Measurements from ENCODE around the gene GGT6. TPM values are rescaled to one million over a fixed set of nuclear protein-coding genes. Genes with fewer than 3 reads are reported as not detected.

The GGT6 gene
- polyA plus RNA-seq, 1 donor, result 6.3 TPM

DNA sequence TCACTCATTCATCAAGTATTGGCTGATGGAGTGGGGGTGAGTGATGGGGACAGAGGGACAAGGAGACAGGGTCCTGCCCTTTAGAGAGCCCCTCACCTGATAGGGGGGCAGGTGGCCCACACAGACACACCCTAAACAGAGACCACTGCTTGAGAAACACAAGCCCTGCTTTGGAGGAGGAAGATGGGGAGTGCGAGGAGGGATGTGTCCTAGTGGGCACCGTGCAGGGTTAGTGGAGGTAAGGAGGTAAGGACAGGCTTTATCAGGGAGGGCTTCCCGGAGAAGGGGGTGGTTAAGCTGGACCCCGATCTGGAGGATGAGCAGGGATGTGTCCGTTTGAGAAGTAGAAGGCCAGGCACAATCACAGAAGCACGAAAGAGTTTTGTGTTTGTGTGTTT lies 15.8 kb upstream of the GGT6 start:
- DNase-seq, result no peak

DNA sequence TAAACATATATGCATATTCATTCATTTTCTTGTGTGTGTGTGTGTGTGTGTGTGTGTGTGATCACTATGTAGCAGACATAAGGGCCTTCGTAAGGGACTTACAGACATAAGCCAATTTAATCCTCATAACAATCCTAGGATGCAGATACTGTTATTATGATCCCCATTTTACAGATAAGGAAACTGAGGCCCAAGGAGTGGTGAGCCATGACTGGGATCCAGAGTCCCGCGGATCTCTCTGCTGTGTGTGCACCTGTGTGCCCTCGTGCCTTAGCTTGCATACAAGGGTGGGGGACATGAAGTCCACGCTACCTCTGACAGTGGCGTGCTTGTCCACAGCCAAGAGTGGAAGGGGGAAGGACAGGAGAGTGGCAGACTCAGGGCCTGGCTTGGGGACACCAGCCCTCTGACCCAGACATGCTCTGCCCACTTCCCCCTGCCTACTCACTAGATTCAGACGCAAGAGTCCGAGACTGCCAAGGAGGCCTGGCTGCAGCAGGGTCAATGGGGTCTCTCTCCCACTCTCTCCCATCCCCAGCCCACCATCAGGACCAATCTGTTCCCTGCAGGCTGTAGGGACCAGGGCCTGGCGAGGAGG lies 14.2 kb upstream of the GGT6 start:
- no peak for DNase-seq

DNA sequence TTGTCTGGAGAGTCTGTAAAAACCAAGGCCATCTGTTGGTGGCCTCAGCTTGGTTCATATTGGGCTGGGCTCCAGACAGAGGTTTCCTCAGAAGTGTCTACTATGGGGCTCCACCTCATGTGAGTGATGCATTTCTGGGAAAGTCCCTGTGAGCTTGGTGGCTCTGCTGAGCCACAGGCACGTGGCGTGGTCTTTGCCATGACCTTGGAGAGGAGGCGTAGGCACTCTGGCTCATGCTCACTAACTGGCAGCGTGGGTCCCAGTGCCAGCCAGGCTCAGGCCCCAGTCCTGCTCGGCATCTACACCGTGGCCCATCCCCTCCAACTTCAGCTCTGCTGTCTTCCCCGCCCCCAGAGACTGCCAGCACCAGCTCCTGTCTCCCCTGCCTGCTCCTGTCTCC lies 13.3 kb upstream of the GGT6 start:
- DNase-seq, result no peak

DNA sequence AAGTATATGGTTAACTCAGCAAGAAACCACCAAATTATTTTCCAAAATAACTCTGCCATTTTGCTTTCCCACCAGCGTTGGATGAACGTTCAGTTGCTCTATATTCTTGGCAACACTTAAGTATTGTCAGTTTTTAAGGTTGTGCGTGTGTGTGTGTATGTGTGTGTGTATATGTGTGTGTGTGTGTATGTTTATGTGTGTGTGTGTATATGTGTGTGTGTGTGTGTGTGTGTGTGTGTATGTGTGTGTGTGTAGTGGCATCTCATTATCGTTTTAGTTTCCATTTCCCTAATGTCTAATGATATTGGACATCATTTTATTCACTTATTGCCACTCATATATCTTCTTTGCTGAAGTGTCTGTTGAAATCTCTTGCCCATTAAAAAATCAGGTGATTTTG lies 12.7 kb upstream of the GGT6 start:
- no peak for DNase-seq

DNA sequence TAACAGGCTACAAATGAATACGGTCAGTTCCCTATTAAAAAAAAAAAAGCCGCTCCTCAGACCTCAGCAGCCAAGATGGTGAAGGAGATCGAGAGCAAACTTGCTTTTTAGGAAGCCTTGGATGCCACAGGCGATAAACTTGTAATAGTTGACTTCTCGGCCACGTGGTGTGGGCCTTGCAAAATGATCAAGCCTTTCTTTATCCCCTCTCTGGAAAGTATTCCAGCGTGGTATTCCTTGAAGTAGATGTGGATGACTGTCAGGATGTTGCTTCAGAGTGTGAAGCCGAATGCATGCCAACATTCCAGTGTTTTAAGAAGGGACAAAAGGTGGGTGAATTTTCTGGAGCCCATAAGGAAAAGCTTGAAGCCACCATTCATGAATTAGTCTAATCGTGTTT lies 11.8 kb upstream of the GGT6 start:
- no peak for DNase-seq

DNA sequence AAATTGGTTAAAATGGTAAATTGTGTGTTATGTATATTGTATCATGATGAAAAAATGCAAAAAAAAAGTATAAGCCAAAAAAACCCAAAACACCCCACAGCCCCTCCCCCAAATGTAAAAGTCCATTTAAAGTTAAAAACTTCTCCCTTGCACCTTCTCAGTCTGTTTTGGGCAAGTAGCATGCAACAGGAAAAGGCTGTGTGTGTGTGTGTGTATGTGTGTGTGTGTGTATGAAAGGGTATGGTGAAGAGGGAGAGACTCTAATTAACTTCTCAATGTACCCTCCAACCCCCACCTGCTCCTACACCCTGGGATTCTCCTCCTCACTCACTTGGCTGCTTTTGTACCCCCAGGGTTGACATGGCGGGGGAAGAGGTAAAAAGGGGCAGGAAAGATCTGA lies 9.2 kb upstream of the GGT6 start:
- DNase-seq, result no peak

DNA sequence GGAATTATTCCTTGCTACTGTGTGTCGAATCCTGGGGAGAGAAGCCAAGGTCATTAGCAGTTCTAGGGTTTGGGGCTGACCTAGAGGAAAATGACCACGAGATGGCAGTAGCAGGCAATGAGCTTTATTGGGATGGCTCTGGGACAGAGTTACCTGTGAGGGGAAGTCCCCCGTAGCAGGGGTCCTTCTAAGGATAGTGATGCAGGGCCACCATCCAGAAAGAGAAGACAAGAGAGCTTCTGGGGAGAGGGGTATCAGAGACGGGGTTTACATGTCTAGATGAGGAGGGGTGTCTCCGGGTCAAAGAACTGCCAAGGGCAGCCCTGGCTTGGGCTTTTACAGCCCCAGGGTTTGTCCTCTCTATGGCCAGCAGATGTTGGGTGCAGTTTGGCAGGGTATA lies 6.4 kb upstream of the GGT6 start:
- peak; percentile 83 for DNase-seq

DNA sequence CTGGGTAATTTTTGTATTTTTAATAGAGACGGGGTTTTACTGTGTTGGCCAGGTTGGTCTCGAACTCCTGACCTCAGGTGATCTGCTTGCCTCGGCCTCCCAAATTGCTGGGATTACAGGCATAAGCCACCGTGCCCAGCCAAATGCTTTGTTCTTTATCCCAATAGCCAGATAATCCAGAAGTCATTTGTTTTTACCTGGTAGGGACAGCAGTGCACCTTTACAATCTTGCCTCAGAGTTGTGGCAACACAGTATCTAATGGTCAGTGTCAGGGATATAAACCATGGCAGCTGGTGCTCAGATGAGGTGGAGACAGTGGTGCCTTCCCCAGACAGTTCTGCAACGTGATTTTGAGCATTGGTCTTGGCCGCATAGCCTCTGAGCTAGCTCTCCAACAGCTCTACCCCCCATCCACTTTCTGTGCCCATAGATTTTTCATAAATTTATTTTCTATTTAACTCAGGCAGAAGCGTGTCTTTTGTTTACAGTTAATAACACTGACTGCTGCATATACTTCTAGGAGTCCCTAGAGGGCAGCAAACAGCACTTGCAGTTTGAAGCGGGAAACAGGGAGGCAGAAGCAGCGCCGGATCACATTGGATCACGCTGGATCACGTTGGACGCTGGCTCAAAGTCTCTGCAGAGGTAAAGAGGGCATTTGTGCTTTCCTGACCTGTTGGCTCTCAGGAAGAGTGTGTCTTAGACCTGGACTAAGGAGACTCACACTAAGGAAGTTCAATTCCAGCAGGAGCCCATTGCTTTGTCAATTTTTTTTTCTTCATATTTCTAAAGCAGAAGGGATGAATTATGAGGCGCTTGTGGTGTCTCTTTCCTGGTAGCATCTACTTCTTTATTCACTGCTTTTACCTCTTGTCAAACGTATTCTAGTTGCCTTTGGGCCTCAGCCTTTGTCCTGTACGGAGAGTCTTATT lies 5.1 kb upstream of the GGT6 start:
- DNase-seq, result peak; percentile 73

DNA sequence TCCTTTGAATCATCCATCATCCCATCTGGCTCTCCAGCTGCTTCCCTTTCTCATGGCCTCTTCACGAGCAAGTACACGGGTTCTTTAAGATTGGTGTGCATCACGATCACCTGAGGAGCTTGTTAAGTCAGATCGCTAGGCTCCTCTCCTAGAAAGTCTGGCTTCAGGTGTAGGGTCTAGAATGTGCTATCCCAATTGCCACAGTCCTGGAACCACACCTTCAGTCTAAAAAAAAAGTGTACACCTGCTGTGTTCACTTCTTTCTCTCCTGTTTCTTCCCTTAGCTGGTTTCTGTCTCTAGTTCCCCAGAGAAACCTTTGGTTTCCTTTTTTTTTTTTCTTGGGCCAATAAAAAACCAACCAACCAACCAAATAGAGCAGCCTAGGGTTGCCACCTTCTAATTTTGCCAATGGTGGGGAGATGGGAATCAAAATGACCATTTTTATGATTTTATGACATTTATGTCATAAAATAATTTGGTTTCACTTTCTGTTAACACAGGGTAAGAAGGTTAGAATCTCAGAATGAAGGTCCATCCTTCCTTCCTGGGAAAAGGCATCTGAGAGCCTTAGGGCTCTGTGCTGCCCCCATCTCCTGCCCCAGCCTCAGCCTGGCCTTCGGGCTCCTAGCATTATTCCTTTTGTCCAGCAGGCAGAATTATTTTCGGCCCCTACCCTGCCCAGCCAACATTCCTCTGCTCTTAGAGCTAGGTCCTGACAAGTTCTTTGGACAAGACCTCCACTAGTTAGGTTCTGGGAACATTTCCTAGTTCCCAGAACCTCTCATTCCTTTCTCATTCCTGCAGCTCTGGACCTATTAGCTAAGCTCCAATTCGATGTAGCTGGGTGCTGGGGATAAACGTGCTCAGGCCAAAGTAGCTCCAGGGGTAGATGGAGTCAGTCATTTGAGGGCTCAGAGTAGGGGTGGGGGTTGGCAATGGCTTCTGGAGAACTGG lies 1.9 kb upstream of the GGT6 start:
- no peak for DNase-seq

DNA sequence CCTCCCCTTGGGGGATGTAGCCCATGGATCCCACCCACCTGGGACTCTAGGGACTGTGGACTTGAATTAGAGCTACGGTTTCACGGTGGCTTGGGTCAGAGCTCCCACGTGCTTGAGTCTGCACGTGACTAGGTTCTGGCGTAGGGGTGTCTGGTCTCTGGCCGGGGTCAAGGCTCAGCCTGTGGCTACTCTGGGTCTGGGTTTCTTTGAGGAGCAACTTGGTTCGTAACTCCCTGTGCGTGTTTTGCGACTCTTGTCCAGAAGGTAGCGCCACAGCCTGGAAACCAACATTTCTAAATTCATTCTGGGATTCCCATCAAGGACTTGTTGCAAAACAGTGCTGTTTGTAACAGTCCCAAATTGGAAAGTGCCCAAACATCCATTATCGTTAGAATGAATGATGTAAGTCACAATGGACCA lies 470 bp upstream of the GGT6 start:
- no peak for DNase-seq

DNA sequence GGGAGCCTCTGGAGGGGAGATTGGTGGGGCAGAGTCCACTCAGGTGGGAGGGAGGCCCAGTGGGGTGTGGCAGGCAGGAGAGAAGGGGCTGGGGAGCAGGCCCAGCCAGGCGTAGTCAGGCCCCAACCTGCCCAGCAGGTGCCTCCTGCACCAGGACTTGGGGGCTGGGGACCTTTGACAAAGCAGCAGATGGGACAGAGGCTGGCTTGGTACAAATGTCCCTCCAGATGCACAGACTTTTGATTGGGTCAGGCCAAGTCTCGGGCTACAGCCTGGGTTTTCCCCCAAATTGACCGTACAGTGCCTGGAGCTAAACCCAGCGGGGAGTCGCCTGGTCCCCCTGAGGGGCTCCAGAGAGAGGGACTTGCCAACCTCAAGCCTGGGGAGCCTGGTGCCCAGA lies 411 bp downstream of the GGT6 start:
- DNase-seq, result no peak

DNA sequence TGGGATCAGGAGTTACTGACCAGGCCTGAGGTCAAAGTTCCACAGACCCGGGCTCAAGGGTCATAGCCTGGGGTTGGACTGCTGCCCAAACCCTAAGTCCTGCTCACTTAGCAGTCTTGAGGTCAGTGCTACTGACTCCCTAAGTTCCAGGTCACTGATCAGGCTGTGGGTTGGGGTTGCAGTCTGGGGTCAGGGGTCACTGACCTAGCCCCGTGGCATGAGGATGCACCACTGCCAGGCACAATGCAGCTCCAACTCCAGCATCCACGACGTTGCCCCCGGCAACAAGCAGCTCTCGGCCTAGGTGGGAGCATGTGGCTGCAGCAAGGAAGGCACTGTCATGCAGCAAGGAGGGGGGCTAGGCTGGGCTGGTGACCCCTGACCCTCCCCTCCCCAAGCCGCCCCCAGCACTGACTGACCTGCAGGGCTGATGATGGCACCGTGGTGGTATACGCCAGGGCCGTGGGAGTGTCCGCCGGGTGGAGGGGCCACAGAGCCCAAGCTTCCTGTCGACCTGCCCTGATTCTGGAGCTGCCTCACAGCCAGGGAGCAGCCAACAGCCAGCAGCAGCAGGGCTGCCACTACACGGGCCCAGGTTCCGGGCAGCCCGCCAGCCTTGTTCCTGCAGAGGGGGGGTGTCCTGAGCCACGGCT lies 1.1 kb downstream of the GGT6 start:
- no peak for DNase-seq

DNA sequence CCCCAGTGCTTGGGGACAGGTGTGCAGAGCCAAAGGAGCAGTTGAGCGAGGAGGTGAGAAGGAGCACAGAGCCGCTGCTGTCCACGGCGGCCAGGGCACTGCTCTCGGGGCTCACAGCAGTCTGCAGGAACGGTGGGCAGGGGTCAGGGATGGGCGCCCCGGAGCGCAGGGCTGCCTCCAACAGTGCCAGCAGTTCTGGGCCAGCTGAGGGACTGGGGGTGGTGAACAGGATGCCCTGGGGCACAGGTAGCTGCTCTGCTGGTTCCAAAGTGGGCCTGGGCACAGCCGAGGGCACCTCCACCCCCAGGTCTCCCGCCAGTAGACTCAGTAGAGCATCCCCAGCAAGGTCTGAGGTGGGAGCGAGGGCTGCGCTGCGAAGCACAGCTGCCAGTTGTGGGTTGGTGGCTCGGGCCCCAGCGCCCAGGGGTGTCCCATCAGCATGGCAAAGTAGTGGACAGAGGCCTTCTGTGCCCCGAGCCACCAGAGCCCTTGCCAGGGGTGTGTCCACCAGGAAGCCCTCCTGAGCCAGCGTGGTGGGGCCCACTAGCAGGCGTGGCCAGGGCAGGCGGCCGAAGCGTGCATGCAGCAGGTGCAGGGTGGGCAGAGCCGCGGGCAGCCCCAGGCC lies 1.9 kb downstream of the GGT6 start:
- DNase-seq, result no peak

DNA sequence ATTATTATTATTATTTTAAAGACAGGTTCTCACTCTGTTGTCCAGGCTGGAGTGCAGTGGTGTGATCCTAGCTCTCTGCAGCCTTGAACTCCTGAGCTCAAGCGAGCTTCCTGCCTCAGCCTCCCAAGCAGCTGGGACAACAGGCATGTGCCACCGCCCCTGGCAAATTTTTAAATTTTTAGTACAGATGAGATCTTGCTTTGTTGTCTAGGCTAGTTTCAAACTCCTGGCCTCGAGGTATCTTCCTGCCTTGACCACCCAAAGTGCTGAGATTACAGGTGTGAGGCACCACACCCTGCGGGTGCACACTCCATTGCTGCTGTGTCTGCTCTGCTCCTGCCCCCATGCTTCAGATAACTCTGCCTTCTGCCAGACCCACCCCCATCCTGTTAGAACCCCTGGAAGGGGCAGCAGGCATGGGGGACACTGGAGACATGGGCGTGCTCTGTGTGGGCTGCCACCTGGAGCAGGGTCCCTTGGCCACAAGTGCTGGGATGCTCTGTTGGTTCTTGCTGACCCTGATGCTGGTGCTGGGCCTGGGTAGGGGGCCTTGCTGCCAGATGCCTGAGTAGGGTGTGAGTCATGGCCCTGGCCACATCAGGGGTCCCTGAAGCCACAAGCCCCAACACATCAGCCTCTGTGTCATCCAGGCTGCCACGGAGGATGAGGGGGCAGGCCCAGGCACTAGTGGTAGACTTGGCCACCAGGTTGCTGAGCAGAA lies 2.6 kb downstream of the GGT6 start:
- no peak for DNase-seq

DNA sequence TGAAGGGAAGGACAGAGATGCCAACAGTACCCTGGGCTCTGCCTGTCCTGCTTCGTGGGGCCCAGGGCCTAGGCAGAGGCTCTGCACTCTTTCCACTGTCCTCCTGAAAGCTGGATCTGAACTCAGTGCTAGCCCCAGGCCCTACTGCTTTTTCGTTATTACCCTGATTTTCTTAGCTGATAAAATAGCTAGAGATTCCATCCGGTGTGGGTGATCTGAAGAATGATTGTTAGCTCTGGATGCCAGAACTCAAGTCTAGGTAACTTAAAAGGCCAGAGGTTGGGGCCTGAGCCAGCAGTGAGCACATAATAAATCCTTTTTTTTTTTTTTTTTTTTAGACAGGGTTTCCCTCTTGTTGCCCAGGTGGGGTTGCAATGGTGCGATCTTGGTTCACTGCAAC lies 3.4 kb downstream of the GGT6 start:
- DNase-seq, result no peak

DNA sequence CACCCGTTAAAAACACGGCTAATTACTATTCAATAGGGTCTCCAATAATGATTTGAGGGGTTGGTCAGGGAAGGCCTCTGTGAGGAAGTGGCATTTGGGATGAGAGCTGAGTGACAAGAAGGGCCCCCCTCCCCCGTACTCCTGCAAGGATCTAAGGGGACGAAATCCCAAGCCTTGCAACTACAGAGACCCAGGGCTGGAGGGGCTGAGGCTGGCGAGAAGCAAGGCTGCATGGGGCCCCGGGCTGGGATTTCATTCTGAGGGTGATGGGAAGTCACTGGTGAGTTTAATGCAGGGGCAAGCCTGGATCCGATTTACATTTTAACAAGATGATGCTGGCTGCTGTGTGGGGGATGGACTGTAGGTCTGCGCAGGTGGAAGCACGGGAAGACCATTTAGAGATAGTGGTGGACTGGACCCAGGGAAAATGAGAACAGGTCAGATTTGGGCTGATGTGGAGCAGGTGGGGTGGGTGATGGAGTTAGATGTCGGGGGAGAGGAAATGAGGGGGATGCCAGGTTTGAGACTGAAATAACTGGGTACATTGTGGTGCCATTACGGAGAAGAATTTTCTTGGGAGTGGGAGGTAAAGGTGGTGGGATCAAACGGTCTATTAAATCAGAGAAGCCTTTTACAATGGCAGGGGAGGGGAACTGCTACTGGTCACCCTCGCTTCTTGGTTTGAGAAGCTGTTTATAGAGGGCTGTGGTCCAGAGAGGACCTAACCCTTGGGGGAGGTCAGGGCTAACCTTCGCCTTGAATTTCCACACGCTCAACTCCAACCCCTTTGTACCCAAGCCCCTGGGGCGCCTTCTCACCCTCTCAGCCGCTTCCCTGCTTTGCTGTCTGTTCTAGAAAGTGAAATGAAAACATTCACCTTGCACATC lies 4.3 kb downstream of the GGT6 start:
- DNase-seq, result no peak

DNA sequence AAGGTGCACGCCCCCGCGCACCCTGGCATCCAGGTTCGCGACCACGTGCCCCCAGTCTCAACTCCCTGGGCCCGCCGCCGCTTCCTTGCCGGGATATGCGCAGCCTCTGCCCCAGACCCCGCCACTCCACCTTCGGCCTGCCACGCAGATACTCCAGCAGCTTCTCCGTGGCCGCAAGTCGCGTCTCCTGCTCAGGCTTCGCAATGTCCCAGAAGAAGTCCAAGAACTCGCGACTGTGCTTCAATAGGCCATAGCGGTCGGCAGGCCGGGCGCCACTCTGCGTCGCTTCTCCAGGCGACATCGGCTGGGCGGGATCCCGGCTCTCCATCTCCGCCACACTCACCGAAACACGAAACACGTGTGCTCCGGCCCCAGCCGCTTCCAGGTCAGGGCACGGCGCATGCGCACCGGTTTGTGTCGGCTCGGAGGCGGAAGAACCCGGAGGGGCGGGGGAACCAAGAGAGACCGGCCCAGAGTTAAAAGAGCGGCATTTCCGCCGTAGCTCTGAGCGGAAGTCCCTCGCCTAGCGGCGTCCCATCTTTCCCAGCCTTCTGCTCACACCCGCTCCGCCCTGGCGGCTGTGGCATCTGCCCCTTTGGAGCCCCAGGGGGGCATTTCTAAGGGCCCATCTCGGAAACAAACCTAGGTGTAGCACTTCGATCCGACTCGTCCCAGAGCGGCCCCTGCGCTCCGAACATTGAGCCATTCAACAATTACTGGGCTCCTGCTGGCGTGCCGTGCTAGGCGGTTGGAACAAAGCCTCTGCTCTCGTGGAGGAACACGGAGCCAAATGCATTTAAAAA lies 5.2 kb downstream of the GGT6 start, which contains the start of gene MYBBP1A:
MYBBP1A (minus strand) TSS at position 388 of the 803 bp plus-strand sequence; CDS start at position 328, 60 bp downstream.
- peak; percentile 96 for DNase-seq

DNA sequence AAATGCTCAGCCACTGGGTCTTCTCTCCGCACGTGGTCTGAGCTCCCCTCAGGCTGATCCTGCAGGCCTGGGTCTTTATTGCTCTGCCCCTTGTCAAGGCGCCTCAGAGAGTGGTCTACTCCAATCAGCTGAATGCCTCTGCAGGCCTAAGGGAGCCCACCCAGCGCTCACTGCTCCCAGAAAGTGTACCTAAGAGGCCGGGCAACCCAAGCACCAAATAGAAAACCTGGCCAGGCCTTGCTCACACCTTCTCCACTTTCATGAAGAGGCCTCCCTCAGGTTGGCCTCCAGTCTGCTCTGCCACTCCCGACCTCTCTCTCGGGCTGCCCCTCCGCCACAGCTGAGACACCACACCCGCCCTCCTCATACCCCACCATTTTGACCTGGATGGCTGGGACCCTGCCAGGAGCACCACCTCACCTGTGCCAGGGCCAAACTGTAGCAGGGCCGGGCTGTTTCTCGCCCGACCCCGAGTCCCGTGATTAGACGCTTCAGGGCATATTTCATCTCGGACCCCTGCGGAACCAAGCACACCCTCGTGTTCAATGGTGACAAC lies 5.9 kb downstream of the GGT6 start:
- DNase-seq, result no peak

Measured in left kidney (tissue), 2 donors.